ENCODE measurements around the gene CCDC85C. TPM values are rescaled to one million over a fixed set of nuclear protein-coding genes. Genes with fewer than 3 reads are reported as not detected.

The CCDC85C gene
- total RNA-seq, 1 donor, result 0.81 TPM

- no peak for DNase-seq (ENCODE audit: low read depth in 2 of 3, low spot score in 2 of 3)
Observed at GRCh38 chr14:99575043-99576023, 28.7 kb downstream of the CCDC85C start.

GRCh38 chr14:99574099-99574880 lies 29.7 kb downstream of the CCDC85C start:
- no peak for DNase-seq (ENCODE audit: low read depth in 2 of 3, low spot score in 2 of 3)

GRCh38 chr14:99573436-99574098 lies 30.4 kb downstream of the CCDC85C start:
- no peak for DNase-seq (ENCODE audit: low read depth in 2 of 3, low spot score in 2 of 3)

- no peak for DNase-seq (ENCODE audit: low read depth in 2 of 3, low spot score in 2 of 3)
Observed at GRCh38 chr14:99573000-99573330, 31.0 kb downstream of the CCDC85C start.

- no peak for DNase-seq (ENCODE audit: low read depth in 2 of 3, low spot score in 2 of 3)
Observed at GRCh38 chr14:99572173-99572999, 31.6 kb downstream of the CCDC85C start.

GRCh38 chr14:99571303-99571986 lies 32.6 kb downstream of the CCDC85C start:
- DNase-seq (ENCODE audit: low read depth in 2 of 3, low spot score in 2 of 3), result no peak

GRCh38 chr14:99570544-99571302 lies 33.3 kb downstream of the CCDC85C start:
- no peak for DNase-seq (ENCODE audit: low read depth in 2 of 3, low spot score in 2 of 3)

GRCh38 chr14:99569725-99570543 lies 34.1 kb downstream of the CCDC85C start:
- DNase-seq (ENCODE audit: low read depth in 2 of 3, low spot score in 2 of 3), result no peak

GRCh38 chr14:99568567-99569560 lies 35.1 kb downstream of the CCDC85C start:
- DNase-seq (ENCODE audit: low read depth in 2 of 3, low spot score in 2 of 3), result peak in 2 of 3 donors; percentile 41 to 78

- DNase-seq (ENCODE audit: low read depth in 2 of 3, low spot score in 2 of 3), result no peak
Observed at GRCh38 chr14:99566390-99567354, 37.3 kb downstream of the CCDC85C start.

GRCh38 chr14:99566009-99566389 lies 38.0 kb downstream of the CCDC85C start:
- no peak for DNase-seq (ENCODE audit: low read depth in 2 of 3, low spot score in 2 of 3)

- no peak for DNase-seq (ENCODE audit: low read depth in 2 of 3, low spot score in 2 of 3)
Observed at GRCh38 chr14:99565383-99565782, 38.6 kb downstream of the CCDC85C start.

GRCh38 chr14:99564926-99565259 lies 39.1 kb downstream of the CCDC85C start:
- DNase-seq (ENCODE audit: low read depth in 2 of 3, low spot score in 2 of 3), result no peak

- no peak for DNase-seq (ENCODE audit: low read depth in 2 of 3, low spot score in 2 of 3)
Observed at GRCh38 chr14:99564256-99564925, 39.6 kb downstream of the CCDC85C start.

GRCh38 chr14:99563749-99564129 lies 40.3 kb downstream of the CCDC85C start:
- DNase-seq (ENCODE audit: low read depth in 2 of 3, low spot score in 2 of 3), result no peak

All from hematopoietic multipotent progenitor cell (in vitro differentiated cells).